Mesendoderm (in vitro differentiated cells): ENCODE measurements around the gene RC3H2.

Experiments used
- DNase-seq: peaks from one replicate; pipeline ENCODE4 v3.0.0; 2013
- H2AK5ac ChIP-seq: 2 replicates; pipeline ENCODE4 v1.6.1; 2013; ENCODE audit warnings: low read length, inconsistent platforms
- H2BK120ac ChIP-seq: 2 replicates; pipeline ENCODE4 v1.6.1; 2013; ENCODE audit warnings: low read depth, mild to moderate bottlenecking, low read length, moderate library complexity, mixed read lengths
- H2BK15ac ChIP-seq: replicated peaks from 2 replicates; pipeline ENCODE4 v1.6.1; 2013; ENCODE audit warnings: low read depth, mild to moderate bottlenecking, moderate library complexity
- H2BK5ac ChIP-seq: 2 replicates; pipeline ENCODE4 v1.6.1; 2013; ENCODE audit warnings: low read length, inconsistent platforms
- H3K18ac ChIP-seq: 2 replicates; pipeline ENCODE4 v1.6.1; 2013; ENCODE audit warnings: mild to moderate bottlenecking, low read length, mixed read lengths
- H3K23ac ChIP-seq: one replicate; pipeline ENCODE4 v1.6.1; 2013; ENCODE audit warnings: low read length
- H3K27ac ChIP-seq: 2 replicates; pipeline ENCODE4 v1.5.1; 2013; ENCODE audit warnings: low read depth, mild to moderate bottlenecking, inconsistent platforms, low read length, moderate library complexity
- H3K27me3 ChIP-seq: 2 replicates; pipeline ENCODE4 v1.6.1; 2013; ENCODE audit warnings: low read length, control low read depth, mild to moderate bottlenecking, inconsistent platforms; ENCODE audit not compliant: insufficient read depth, poor library complexity
- H3K36me3 ChIP-seq: 2 replicates; pipeline ENCODE4 v1.6.1; 2013; ENCODE audit warnings: low read length, inconsistent platforms; ENCODE audit not compliant: control insufficient read depth, insufficient read depth
- H3K4ac ChIP-seq: one replicate; pipeline ENCODE4 v1.6.1; 2013; ENCODE audit warnings: low read depth, mild to moderate bottlenecking, low read length, moderate library complexity
- H3K4me1 ChIP-seq: 2 replicates; pipeline ENCODE4 v1.6.1; 2013; ENCODE audit warnings: low read depth, low read length, inconsistent platforms; ENCODE audit not compliant: control insufficient read depth
- H3K4me2 ChIP-seq: 2 replicates; pipeline ENCODE4 v1.6.1; 2013; ENCODE audit warnings: low read length
- H3K4me3 ChIP-seq: 2 replicates; pipeline ENCODE4 v1.5.1; 2013; ENCODE audit warnings: mild to moderate bottlenecking, low read length
- H3K56ac ChIP-seq: one replicate; pipeline ENCODE4 v1.6.1; 2013; ENCODE audit warnings: low read length
- H3K79me1 ChIP-seq: 2 replicates; pipeline ENCODE4 v1.6.1; 2013; ENCODE audit warnings: low read length, inconsistent platforms
- H3K79me2 ChIP-seq: 2 replicates; pipeline ENCODE4 v1.6.1; 2013; ENCODE audit warnings: mild to moderate bottlenecking, low read length; ENCODE audit not compliant: control insufficient read depth, insufficient read depth
- H3K9ac ChIP-seq: 2 replicates; pipeline ENCODE4 v1.6.1; 2013; ENCODE audit warnings: low read length, inconsistent platforms
- H4K5ac ChIP-seq: one replicate; pipeline ENCODE4 v1.6.1; 2013; ENCODE audit warnings: low read length
- H4K8ac ChIP-seq: one replicate; pipeline ENCODE4 v1.6.1; 2013; ENCODE audit warnings: low read depth, mild to moderate bottlenecking, control low read depth, low read length, moderate library complexity
- WGBS: extraction: QIAGEN DNeasy Blood & Tissue Kit; methylation state at CpG from one replicate; pipeline ENCODE4 v1.1.7; 2013; ENCODE audit warnings: low lambda C conversion rate, missing lambda C conversion rate; ENCODE audit not compliant: insufficient coverage; ENCODE audit errors: extremely low coverage; 5-methylcytosine and 5-hydroxymethylcytosine counted together

The RC3H2 gene

DNA sequence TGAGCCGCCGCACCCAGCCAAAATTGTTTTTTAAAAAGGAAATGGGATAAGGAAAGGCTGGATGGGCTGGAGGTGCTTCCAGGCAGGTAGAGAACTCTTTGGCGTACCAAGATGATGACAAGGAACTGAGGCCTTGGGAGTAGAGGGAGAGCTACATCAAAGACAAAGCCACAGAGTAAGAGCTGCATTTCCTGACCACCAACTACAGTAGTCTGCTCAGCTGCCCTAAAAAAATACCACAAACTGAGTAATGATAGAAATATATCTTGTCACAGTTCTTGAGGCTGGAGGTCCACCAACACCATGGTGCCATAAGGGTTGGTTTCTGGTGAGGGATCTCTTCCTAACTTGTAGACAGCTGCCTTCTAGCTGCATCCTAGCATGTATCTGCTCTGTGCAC lies 97.0 kb downstream of the RC3H2 start:
- H3K79me2 ChIP-seq: no peaks in the 10 kb centered on the region
- no peaks in the 10 kb centered on the region for H3K27me3 ChIP-seq
- H3K18ac ChIP-seq: no peak overlapping the region
- no peaks in the 10 kb centered on the region for H3K36me3 ChIP-seq
- no CpG with 5 or more reads among the region's 3 CpGs for WGBS
- H3K4ac ChIP-seq: no peak overlapping the region
- H2AK5ac ChIP-seq: no peak overlapping the region
- H3K4me2 ChIP-seq: no peak overlapping the region
- H3K27ac ChIP-seq: no peak overlapping the region
- H4K8ac ChIP-seq: no peak overlapping the region
- no peak overlapping the region for H3K23ac ChIP-seq
- no peak overlapping the region for H3K4me3 ChIP-seq
- no peak overlapping the region for H2BK15ac ChIP-seq
- no peak overlapping the region for H3K56ac ChIP-seq
- no peaks in the 10 kb centered on the region for H3K4me1 ChIP-seq
- no peak overlapping the region for H4K5ac ChIP-seq
- H2BK120ac ChIP-seq: no peak overlapping the region
- no peak overlapping the region for H3K9ac ChIP-seq
- no peaks in the 10 kb centered on the region for H3K79me1 ChIP-seq
- H2BK5ac ChIP-seq: no peak overlapping the region
- DNase-seq: no peak

DNA sequence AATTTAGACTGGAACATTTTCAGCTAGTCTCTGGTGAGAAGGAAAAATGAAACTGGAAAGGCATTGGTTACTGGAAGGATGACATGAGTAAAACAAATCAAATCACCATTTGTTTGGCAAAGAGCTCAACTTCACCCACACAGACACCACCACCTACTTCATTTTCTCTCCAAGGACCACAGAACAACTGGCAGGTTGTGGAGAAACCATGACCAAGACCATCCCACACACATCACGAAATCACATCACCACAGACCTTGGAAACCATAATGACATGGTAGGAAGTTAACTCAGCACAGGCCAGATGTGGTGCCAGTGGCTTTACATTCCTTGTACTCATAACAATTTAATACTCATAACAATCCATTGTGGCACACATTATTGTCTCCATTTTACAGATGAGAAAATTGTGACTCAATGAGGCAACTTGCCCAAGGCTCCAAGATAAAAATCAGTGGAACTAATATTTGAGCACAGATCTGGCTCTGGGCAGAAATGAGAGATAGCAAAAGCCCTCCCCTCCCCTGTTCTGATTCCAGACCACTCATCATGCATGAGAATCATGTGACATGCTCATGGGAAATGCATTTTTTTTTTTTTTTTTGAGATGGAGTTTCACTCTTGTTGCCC lies 97.8 kb downstream of the RC3H2 start:
- Histone ChIP-seq H3K79me2 (no peaks in the 10 kb centered on the region), H3K23ac (no peak overlapping the region), H3K27ac (no peak overlapping the region), H3K27me3 (no peaks in the 10 kb centered on the region), H4K5ac (no peak overlapping the region), H3K18ac (no peak overlapping the region), H2AK5ac (no peak overlapping the region), H2BK120ac (no peak overlapping the region), H2BK5ac (no peak overlapping the region), H2BK15ac (no peak overlapping the region), H3K79me1 (no peaks in the 10 kb centered on the region), H3K36me3 (no peaks in the 10 kb centered on the region), H3K4me3 (no peak overlapping the region), H3K9ac (no peak overlapping the region), H3K4me2 (no peak overlapping the region), H3K56ac (no peak overlapping the region), H4K8ac (no peak overlapping the region), H3K4ac (no peak overlapping the region), H3K4me1 (no peaks in the 10 kb centered on the region)
- no peak for DNase-seq
- WGBS: no CpG with 5 or more reads among the region's 1 CpG

DNA sequence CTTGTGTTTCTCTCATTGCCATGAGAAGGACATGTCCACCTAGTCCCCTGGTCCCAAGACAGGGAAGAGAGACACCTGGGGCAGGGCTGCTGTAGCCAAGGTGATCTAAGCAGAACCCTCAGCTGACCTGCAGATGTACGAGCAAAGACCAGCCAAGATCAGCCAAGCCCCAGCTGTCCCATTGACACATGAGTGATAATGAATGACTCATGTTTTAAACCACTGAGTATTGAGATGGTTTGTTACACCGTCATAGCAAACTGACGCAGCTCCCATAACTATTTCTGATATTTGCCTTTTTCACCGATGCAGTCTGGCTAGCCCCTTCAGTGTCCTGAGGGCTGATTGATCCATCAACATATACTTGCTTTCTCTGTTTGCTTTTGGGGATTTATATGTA lies 98.5 kb downstream of the RC3H2 start:
- H3K27ac ChIP-seq: no peak overlapping the region
- no peak overlapping the region for H2BK5ac ChIP-seq
- H4K8ac ChIP-seq: no peak overlapping the region
- no CpG with 5 or more reads among the region's 4 CpGs for WGBS
- no peak for DNase-seq
- no peaks in the 10 kb centered on the region for H3K79me1 ChIP-seq
- no peak overlapping the region for H2AK5ac ChIP-seq
- H3K4me2 ChIP-seq: no peak overlapping the region
- H3K4me1 ChIP-seq: no peaks in the 10 kb centered on the region
- H3K56ac ChIP-seq: no peak overlapping the region
- no peak overlapping the region for H3K23ac ChIP-seq
- no peaks in the 10 kb centered on the region for H3K36me3 ChIP-seq
- no peak overlapping the region for H3K4ac ChIP-seq
- H2BK120ac ChIP-seq: no peak overlapping the region
- no peak overlapping the region for H2BK15ac ChIP-seq
- H3K79me2 ChIP-seq: no peaks in the 10 kb centered on the region
- H3K27me3 ChIP-seq: no peaks in the 10 kb centered on the region
- no peak overlapping the region for H3K4me3 ChIP-seq
- no peak overlapping the region for H3K18ac ChIP-seq
- no peak overlapping the region for H3K9ac ChIP-seq
- H4K5ac ChIP-seq: no peak overlapping the region

DNA sequence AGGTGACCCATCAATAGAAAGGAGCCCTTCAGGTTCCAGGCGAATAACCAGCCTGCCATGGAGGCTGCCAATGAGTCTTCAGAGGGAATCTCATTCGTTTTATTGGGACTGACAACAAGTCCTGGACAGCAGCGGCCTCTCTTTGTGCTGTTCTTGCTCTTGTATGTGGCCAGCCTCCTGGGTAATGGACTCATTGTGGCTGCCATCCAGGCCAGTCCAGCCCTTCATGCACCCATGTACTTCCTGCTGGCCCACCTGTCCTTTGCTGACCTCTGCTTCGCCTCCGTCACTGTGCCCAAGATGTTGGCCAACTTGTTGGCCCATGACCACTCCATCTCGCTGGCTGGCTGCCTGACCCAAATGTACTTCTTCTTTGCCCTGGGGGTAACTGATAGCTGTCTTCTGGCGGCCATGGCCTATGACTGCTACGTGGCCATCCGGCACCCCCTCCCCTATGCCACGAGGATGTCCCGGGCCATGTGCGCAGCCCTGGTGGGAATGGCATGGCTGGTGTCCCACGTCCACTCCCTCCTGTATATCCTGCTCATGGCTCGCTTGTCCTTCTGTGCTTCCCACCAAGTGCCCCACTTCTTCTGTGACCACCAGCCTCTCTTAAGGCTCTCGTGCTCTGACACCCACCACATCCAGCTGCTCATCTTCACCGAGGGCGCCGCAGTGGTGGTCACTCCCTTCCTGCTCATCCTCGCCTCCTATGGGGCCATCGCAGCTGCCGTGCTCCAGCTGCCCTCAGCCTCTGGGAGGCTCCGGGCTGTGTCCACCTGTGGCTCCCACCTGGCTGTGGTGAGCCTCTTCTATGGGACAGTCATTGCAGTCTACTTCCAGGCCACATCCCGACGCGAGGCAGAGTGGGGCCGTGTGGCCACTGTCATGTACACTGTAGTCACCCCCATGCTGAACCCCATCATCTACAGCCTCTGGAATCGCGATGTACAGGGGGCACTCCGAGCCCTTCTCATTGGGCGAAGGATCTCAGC lies 104.8 kb downstream of the RC3H2 start, which contains the start of gene OR1K1:
Gene OR1K1 (plus strand): TSS at position 58 of the 995 bp plus-strand sequence. CDS start 0 bp downstream, at position 58.
- Histone ChIP-seq H2BK15ac (no peak within 1 kb of the TSS), H3K9ac (no peak within 1 kb of the TSS), H3K4ac (no peak within 1 kb of the TSS), H3K79me2 (no peaks in the 10 kb centered on the region), H3K56ac (no peak within 1 kb of the TSS), H3K27me3 (no peaks in the 10 kb centered on the region), H4K5ac (no peak within 1 kb of the TSS), H3K4me3 (no peak within 1 kb of the TSS), H3K36me3 (no peaks in the 10 kb centered on the region), H3K4me2 (no peak within 1 kb of the TSS), H2BK120ac (no peak within 1 kb of the TSS), H2AK5ac (no peak within 1 kb of the TSS), H3K18ac (no peak within 1 kb of the TSS), H3K23ac (no peak within 1 kb of the TSS), H3K79me1 (no peaks in the 10 kb centered on the region), H2BK5ac (no peak within 1 kb of the TSS), H3K27ac (no peak within 1 kb of the TSS), H3K4me1 (no peaks in the 10 kb centered on the region), H4K8ac (no peak within 1 kb of the TSS)
- WGBS: no CpG with 5 or more reads among the region's 30 CpGs
- DNase-seq: no peak

DNA sequence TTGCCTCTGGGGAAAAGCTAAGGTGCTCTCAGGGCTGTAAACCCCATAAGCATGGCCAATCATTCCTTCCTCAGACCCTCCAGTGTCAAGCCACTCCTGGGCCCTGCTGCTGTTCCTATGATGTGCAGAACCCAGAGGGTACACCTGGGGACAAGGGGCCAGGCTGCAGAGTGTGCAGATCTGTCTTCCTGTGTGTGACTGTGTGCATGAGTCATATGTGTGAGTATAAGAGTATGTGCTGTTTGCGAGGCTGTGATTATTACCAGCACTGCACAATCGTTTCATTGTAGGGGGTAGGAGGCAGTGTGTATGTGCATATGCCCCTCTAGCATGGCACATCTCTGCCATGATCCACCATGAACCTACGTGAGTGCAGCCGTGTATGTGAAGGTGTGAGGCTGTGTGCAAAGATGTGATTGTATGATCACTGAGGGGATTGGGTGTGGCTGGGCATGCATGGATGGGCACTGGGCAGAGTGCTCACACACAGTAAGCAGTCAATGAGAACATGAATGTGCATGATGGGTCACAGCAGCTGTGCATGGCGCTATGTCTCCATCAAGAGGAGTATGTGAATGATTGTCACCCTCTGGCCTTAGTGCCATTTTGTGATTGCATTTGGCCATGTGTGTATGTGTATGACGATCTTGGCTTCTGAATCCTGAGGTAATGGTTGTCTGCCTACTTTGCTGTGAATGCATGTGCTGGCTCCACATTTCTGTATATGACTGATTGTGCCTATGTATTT lies 107.7 kb downstream of the RC3H2 start:
- Histone ChIP-seq H3K79me1 (no peaks in the 10 kb centered on the region), H3K9ac (no peak overlapping the region), H3K4me1 (no peaks in the 10 kb centered on the region), H2BK5ac (no peak overlapping the region), H2BK15ac (no peak overlapping the region), H3K4me2 (no peak overlapping the region), H3K23ac (no peak overlapping the region), H3K36me3 (no peaks in the 10 kb centered on the region), H2AK5ac (no peak overlapping the region), H3K27ac (no peak overlapping the region), H3K4me3 (no peak overlapping the region), H3K56ac (no peak overlapping the region), H2BK120ac (no peak overlapping the region), H3K18ac (no peak overlapping the region), H3K79me2 (no peaks in the 10 kb centered on the region), H3K27me3 (no peaks in the 10 kb centered on the region), H4K5ac (no peak overlapping the region), H3K4ac (no peak overlapping the region), H4K8ac (no peak overlapping the region)
- DNase-seq: no peak
- no CpG with 5 or more reads among the region's 6 CpGs for WGBS
